Stimulated activated memory B cell treated with anti-CD40 and anti-IgM and Interleukin-4, amounts not matched to agents 10 μg/mL and 1 μg/mL and 100 μg/mL, for 72 hours (primary cell): ENCODE results near the gene METTL2A.
"Not testable (repeated sequence)": the region's sequence is repeated elsewhere in the genome, so short reads cannot be mapped to it uniquely, and the experiment has no call there.

Experiments
- ATAC-seq: fragments of 150-1000 bp; cut with Tn5 transposase; 2 replicates; pipeline ENCODE4 v1.10.0; 2021
- H3K27ac Mint-ChIP-seq: one replicate; pipeline ENCODE4 v1.8.0; 2022; ENCODE audit warnings: mild to moderate bottlenecking, mixed read lengths
- H3K27me3 Mint-ChIP-seq: one replicate; pipeline ENCODE4 v1.8.0; 2022; ENCODE audit warnings: mixed read lengths
- H3K36me3 Mint-ChIP-seq: one replicate; pipeline ENCODE4 v1.8.0; 2022; ENCODE audit warnings: mixed read lengths
- H3K4me1 Mint-ChIP-seq: one replicate; pipeline ENCODE4 v1.8.0; 2022; ENCODE audit warnings: mixed read lengths
- H3K4me3 Mint-ChIP-seq: one replicate; pipeline ENCODE4 v1.8.0; 2022; ENCODE audit warnings: mild to moderate bottlenecking, moderate library complexity, mixed read lengths
- H3K9me3 Mint-ChIP-seq: one replicate; pipeline ENCODE4 v1.8.0; 2022; ENCODE audit warnings: mixed read lengths

Gene METTL2A

GRCh38 chr17:62454111-62454510 lies 30.4 kb downstream of the METTL2A start:
- ATAC-seq: peak; percentile 69
- H3K9me3 Mint-ChIP-seq: not testable (repeated sequence)
- H3K4me1 Mint-ChIP-seq: peaks cover 50% of the 10 kb centered on the region

GRCh38 chr17:62456016-62456415 lies 32.3 kb downstream of the METTL2A start:
- no peak for ATAC-seq
- Mint-ChIP-seq H3K36me3 (peaks cover 4% of the 10 kb centered on the region), H3K4me3 (no peak overlapping the region), H3K27ac (peak overlapping the region; percentile 96), H3K4me1 (peaks cover 65% of the 10 kb centered on the region), H3K27me3 (no peaks in the 10 kb centered on the region), H3K9me3 (no peaks in the 10 kb centered on the region)

More at GRCh38 chr17:62454111-62454510, 30.4 kb downstream of the METTL2A start:
- Mint-ChIP-seq H3K27ac (peak overlapping the region; percentile 89), H3K4me3 (peak overlapping the region; percentile 25)
- not testable (repeated sequence) for H3K36me3 Mint-ChIP-seq, H3K27me3 Mint-ChIP-seq

- not testable (repeated sequence) for H3K27me3 Mint-ChIP-seq, H3K9me3 Mint-ChIP-seq, H3K36me3 Mint-ChIP-seq
- H3K4me3 Mint-ChIP-seq: peak overlapping the region; percentile 82
- peak overlapping the region; percentile 96 for H3K27ac Mint-ChIP-seq
- H3K4me1 Mint-ChIP-seq: peaks cover 59% of the 10 kb centered on the region
- ATAC-seq: peak; percentile 67
Observed at GRCh38 chr17:62458483-62458882, 34.8 kb downstream of the METTL2A start.

GRCh38 chr17:62464422-62464821 lies 40.7 kb downstream of the METTL2A start:
- not testable (repeated sequence) for H3K36me3 Mint-ChIP-seq
- peak overlapping the region; percentile 29 for H3K27ac Mint-ChIP-seq

GRCh38 chr17:62465271-62465670 lies 41.6 kb downstream of the METTL2A start:
- H3K27ac Mint-ChIP-seq, H3K9me3 Mint-ChIP-seq, H3K4me3 Mint-ChIP-seq, ATAC-seq, H3K27me3 Mint-ChIP-seq, H3K36me3 Mint-ChIP-seq: not testable (repeated sequence)
- H3K4me1 Mint-ChIP-seq: peaks cover 23% of the 10 kb centered on the region

More at GRCh38 chr17:62464422-62464821, 40.7 kb downstream of the METTL2A start:
- H3K27me3 Mint-ChIP-seq, H3K4me3 Mint-ChIP-seq, ATAC-seq, H3K9me3 Mint-ChIP-seq: not testable (repeated sequence)
- H3K4me1 Mint-ChIP-seq: peaks cover 28% of the 10 kb centered on the region

- Mint-ChIP-seq H3K4me1 (peaks cover 14% of the 10 kb centered on the region), H3K27ac (peak overlapping the region; percentile 73)
- peak; percentile 43 for ATAC-seq
- not testable (repeated sequence) for H3K4me3 Mint-ChIP-seq, H3K27me3 Mint-ChIP-seq, H3K9me3 Mint-ChIP-seq, H3K36me3 Mint-ChIP-seq
Observed at GRCh38 chr17:62470666-62471379, 47.1 kb downstream of the METTL2A start.

GRCh38 chr17:62471380-62471880 lies 47.7 kb downstream of the METTL2A start:
- not testable (repeated sequence) for H3K27me3 Mint-ChIP-seq, ATAC-seq, H3K9me3 Mint-ChIP-seq, H3K4me3 Mint-ChIP-seq, H3K27ac Mint-ChIP-seq, H3K36me3 Mint-ChIP-seq
- peaks cover 14% of the 10 kb centered on the region for H3K4me1 Mint-ChIP-seq

- H3K27ac Mint-ChIP-seq: peak overlapping the region; percentile 33
- H3K9me3 Mint-ChIP-seq: not testable (repeated sequence)
Observed at GRCh38 chr17:62473030-62473982, 49.6 kb downstream of the METTL2A start.

GRCh38 chr17:62477111-62477510 lies 53.4 kb downstream of the METTL2A start:
- peaks cover 37% of the 10 kb centered on the region for H3K4me1 Mint-ChIP-seq
- not testable (repeated sequence) for ATAC-seq, H3K9me3 Mint-ChIP-seq, H3K36me3 Mint-ChIP-seq, H3K27me3 Mint-ChIP-seq
- peak overlapping the region; percentile 79 for H3K4me3 Mint-ChIP-seq
- peak overlapping the region; percentile 81 for H3K27ac Mint-ChIP-seq

More at GRCh38 chr17:62473030-62473982, 49.6 kb downstream of the METTL2A start:
- peak; percentile 5 for ATAC-seq
- H3K4me3 Mint-ChIP-seq, H3K27me3 Mint-ChIP-seq, H3K36me3 Mint-ChIP-seq: not testable (repeated sequence)
- H3K4me1 Mint-ChIP-seq: peaks cover 25% of the 10 kb centered on the region

GRCh38 chr17:62477718-62478408 lies 54.2 kb downstream of the METTL2A start:
- not testable (repeated sequence) for H3K9me3 Mint-ChIP-seq
- peak; percentile 66 for ATAC-seq

GRCh38 chr17:62478424-62478879 lies 54.8 kb downstream of the METTL2A start, which contains the start of gene TLK2:
TSS of gene TLK2 (plus strand) at chr17:62478825. CDS start at chr17:62481126, 2,301 bp downstream.
- Mint-ChIP-seq H3K4me1 (peaks cover 37% of the 10 kb centered on the region), H3K27ac (peak within 1 kb of the TSS; percentile 85), H3K36me3 (peaks cover 9% of the 10 kb centered on the region), H3K9me3 (no peaks in the 10 kb centered on the region), H3K27me3 (no peaks in the 10 kb centered on the region), H3K4me3 (peak within 1 kb of the TSS; percentile 82)
- peak; percentile 91 for ATAC-seq

More at GRCh38 chr17:62477718-62478408, 54.2 kb downstream of the METTL2A start:
- Mint-ChIP-seq H3K4me1 (peaks cover 39% of the 10 kb centered on the region), H3K27ac (peak overlapping the region; percentile 81), H3K4me3 (peak overlapping the region; percentile 79)
- not testable (repeated sequence) for H3K36me3 Mint-ChIP-seq, H3K27me3 Mint-ChIP-seq

GRCh38 chr17:62478880-62479638 lies 55.4 kb downstream of the METTL2A start:
- H3K9me3 Mint-ChIP-seq, H3K27me3 Mint-ChIP-seq: not testable (repeated sequence)
- peak; percentile 64 for ATAC-seq
- Mint-ChIP-seq H3K36me3 (peaks cover 14% of the 10 kb centered on the region), H3K4me3 (peak overlapping the region; percentile 82), H3K4me1 (peaks cover 43% of the 10 kb centered on the region), H3K27ac (peak overlapping the region; percentile 85)

GRCh38 chr17:62479639-62480258 lies 56.1 kb downstream of the METTL2A start:
- peaks cover 43% of the 10 kb centered on the region for H3K4me1 Mint-ChIP-seq
- ATAC-seq, H3K27me3 Mint-ChIP-seq, H3K9me3 Mint-ChIP-seq: not testable (repeated sequence)
- H3K27ac Mint-ChIP-seq: peak overlapping the region; percentile 85
- H3K36me3 Mint-ChIP-seq: peaks cover 14% of the 10 kb centered on the region
- H3K4me3 Mint-ChIP-seq: peak overlapping the region; percentile 82

- not testable (repeated sequence) for H3K9me3 Mint-ChIP-seq, H3K27ac Mint-ChIP-seq, ATAC-seq, H3K4me3 Mint-ChIP-seq, H3K27me3 Mint-ChIP-seq
- Mint-ChIP-seq H3K4me1 (peaks cover 43% of the 10 kb centered on the region), H3K36me3 (peaks cover 14% of the 10 kb centered on the region)
Observed at GRCh38 chr17:62482553-62482952, 58.9 kb downstream of the METTL2A start.
